B cell (primary cell): ENCODE results near the gene JPH3. TPM values are rescaled to one million over a fixed set of nuclear protein-coding genes. Genes with fewer than 3 reads are reported as not detected.

Experiments used
- ATAC-seq: fragments of 200-7000 bp; cut with Tn5 transposase; one replicate; pipeline ENCODE4 v1.10.0; 2021; ENCODE audit warnings: low read depth, mild to moderate bottlenecking, moderate number of reproducible peaks, moderate library complexity
- CTCF ChIA-PET: fragments of 350-600 bp; sonication (Branson Sonifier 250); formaldehyde crosslinking; loops from one replicate; lab custom pipeline; 2021; ENCODE audit warnings: antibody characterized with exemption, inconsistent platforms; lab: Charles Lee
- POLR2A ChIA-PET: fragments of 350-600 bp; sonication (Branson Sonifier 250); formaldehyde crosslinking; loops from one replicate; lab custom pipeline; 2021; ENCODE audit warnings: antibody characterized with exemption; lab: Charles Lee
- DNase-seq: peaks from one replicate; pipeline ENCODE4 v3.0.0; 2013
- H2AFZ ChIP-seq: 2 replicates; pipeline ENCODE4 v1.6.1; 2012; ENCODE audit warnings: mild to moderate bottlenecking, low read depth, low read length; ENCODE audit not compliant: insufficient read depth, poor library complexity, severe bottlenecking
- H3K27ac ChIP-seq, 2 donors: 1 replicate in 1 of 2; 2 replicates in 1 of 2; pipeline ENCODE4 v1.5.1; 2012 to 2013; ENCODE audit warnings: low read length in 2 of 2, mild to moderate bottlenecking in 2 of 2, moderate library complexity in 1 of 2
- H3K27me3 ChIP-seq, 4 experiments: fragments of 200-600 bp in 1 of 4; sonication (generic) in 1 of 4; replicated peaks in 1 of 4; 1 replicate in 2 of 4; 2 replicates in 2 of 4; pipeline versions ENCODE4 v1.6.1 to v1.7.0; 2013 to 2016; ENCODE audit warnings: low read length in 3 of 4, mild to moderate bottlenecking in 2 of 4, mixed read lengths in 1 of 4, moderate library complexity in 1 of 4; ENCODE audit not compliant: insufficient read depth in 4 of 4, control insufficient read depth in 3 of 4; ENCODE audit errors: control extremely low read depth in 1 of 4
- H3K36me3 ChIP-seq, 2 experiments: replicated peaks in 1 of 2; 1 replicate in 1 of 2; 2 replicates in 1 of 2; pipeline versions ENCODE4 v1.6.1 to v1.7.1; 2013; ENCODE audit warnings: low read length in 1 of 2; ENCODE audit not compliant: insufficient read depth in 2 of 2, control insufficient read depth in 1 of 2; ENCODE audit errors: control extremely low read depth in 1 of 2, extremely low read depth in 1 of 2
- H3K4me1 ChIP-seq, 2 donors: fragments of 200-600 bp in 1 of 2; sonication (generic) in 1 of 2; 1 replicate in 1 of 2; 2 replicates in 1 of 2; pipeline versions ENCODE4 v1.5.1 to v1.6.1; 2013 to 2017; ENCODE audit warnings: low read length in 2 of 2; ENCODE audit not compliant: control insufficient read depth in 2 of 2, insufficient read depth in 2 of 2
- H3K4me2 ChIP-seq: replicated peaks from 2 replicates; pipeline ENCODE3; 2012; ENCODE audit warnings: mild to moderate bottlenecking, low read depth, low read length; ENCODE audit not compliant: poor library complexity, severe bottlenecking
- H3K4me3 ChIP-seq, 5 experiments: fragments of 200-600 bp in 1 of 5; sonication (generic) in 1 of 5; 1 replicate in 3 of 5; 2 replicates in 2 of 5; pipeline versions ENCODE4 v1.5.1 to v1.7.0; 2011 to 2016; ENCODE audit warnings: low read length in 4 of 5, mild to moderate bottlenecking in 4 of 5, low read depth in 2 of 5, control low read depth in 1 of 5, moderate library complexity in 1 of 5; ENCODE audit not compliant: insufficient read depth in 1 of 5; ENCODE audit errors: control extremely low read depth in 1 of 5, extremely low read depth in 1 of 5
- H3K79me2 ChIP-seq: fragments of 200-600 bp; sonication (generic); one replicate; pipeline ENCODE4 v1.6.0; 2016; ENCODE audit warnings: low read length; ENCODE audit not compliant: control insufficient read depth, insufficient read depth
- H3K9ac ChIP-seq: fragments of 200-600 bp; sonication (generic); 2 replicates; pipeline ENCODE4 v1.6.1; 2017; ENCODE audit warnings: mild to moderate bottlenecking, low read length, moderate library complexity
- H3K9me3 ChIP-seq, 3 donors: one replicate each; pipeline versions ENCODE4 v1.6.1 to v1.7.1; 2013; ENCODE audit warnings: low read length in 2 of 3; ENCODE audit not compliant: control insufficient read depth in 2 of 3, insufficient read depth in 1 of 3; ENCODE audit errors: control extremely low read depth in 1 of 3
- H4K20me1 ChIP-seq: 2 replicates; pipeline ENCODE4 v1.6.0; 2012; ENCODE audit warnings: mild to moderate bottlenecking, low read length; ENCODE audit not compliant: insufficient read depth, control insufficient read depth, poor library complexity, severe bottlenecking
- H3K27ac Mint-ChIP-seq: one replicate; pipeline ENCODE4 v1.8.0; 2021; ENCODE audit warnings: mixed read lengths
- H3K27me3 Mint-ChIP-seq: one replicate; pipeline ENCODE4 v1.8.0; 2021; ENCODE audit warnings: mixed read lengths
- H3K4me1 Mint-ChIP-seq: one replicate; pipeline ENCODE4 v1.8.0; 2021; ENCODE audit warnings: mixed read lengths
- H3K4me3 Mint-ChIP-seq: one replicate; pipeline ENCODE4 v1.8.0; 2021; ENCODE audit warnings: mixed read lengths
- H3K9me3 Mint-ChIP-seq: one replicate; pipeline ENCODE4 v1.8.0; 2022; ENCODE audit warnings: mixed read lengths; ENCODE audit not compliant: insufficient read depth
- EZH2 ChIP-seq: IDR thresholded peaks from 2 replicates; pipeline ENCODE4 v1.6.1; 2012; ENCODE audit warnings: borderline replicate concordance, low read depth, mild to moderate bottlenecking, moderate library complexity, low read length; ENCODE audit not compliant: insufficient read depth, poor library complexity, severe bottlenecking
- WGBS: methylation state at CpG from one replicate; pipeline ENCODE4 v1.1.5; 2013; ENCODE audit warnings: missing lambda C conversion rate; ENCODE audit not compliant: insufficient coverage; 5-methylcytosine and 5-hydroxymethylcytosine counted together
- intact Hi-C: fragments of 100-400 bp; cut with micrococcal nuclease; formaldehyde crosslinking; loops from one replicate; pipeline ENCODE4 v1.10.0; 2022
- polyA plus RNA-seq: library from polyadenylated mRNA; depleted of rRNA; stranded (reverse); fragments of >200 nt; gene quantifications from 2 replicates; pipeline ENCODE4 v1.2.3, GENCODE V29; 2012
- total RNA-seq, 2 donors: library from RNA; stranded (reverse); fragments of 120-200 nt in 1 of 2; gene quantifications; 1 replicate in 1 of 2; 2 replicates in 1 of 2; pipeline versions ENCODE4 v1.2.3 to v1.2.4, GENCODE V29; 2013 to 2022
- TF ChIP-seq, protein P1 (sequence below): fragments of 200-600 bp; IDR thresholded peaks from one replicate; pipeline ENCODE4 v1.8.0; 2022; ENCODE audit warnings: antibody characterized with exemption, mild to moderate bottlenecking

JPH3 gene
- total and polyA plus RNA-seq, 2 donors (not counting 1 experiment from before 2014, with no cell fraction given) = not detected

DNA sequence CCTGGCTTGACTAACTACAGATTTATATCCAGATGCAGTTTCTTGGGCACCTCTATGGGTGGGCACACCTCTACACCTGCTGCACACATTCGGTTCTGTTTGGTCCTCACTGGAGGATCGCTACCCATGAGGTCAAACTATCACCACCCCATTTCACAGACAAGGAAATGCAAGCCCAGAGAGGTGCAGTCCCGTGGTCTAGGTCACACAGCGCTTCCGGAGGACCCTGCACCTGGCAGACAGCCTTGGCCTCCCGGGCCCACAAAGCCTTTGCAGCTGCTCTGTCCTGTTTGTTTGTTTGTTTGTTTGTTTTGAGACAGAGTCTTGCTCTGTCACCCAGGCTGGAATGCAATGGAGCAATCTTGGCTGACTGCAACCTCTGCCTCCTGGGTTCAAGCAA is 39.3 kb upstream of the JPH3 start:
- H3K4me1 ChIP-seq = no peaks in the 10 kb centered on the region
- no peak overlapping the region for H2AFZ ChIP-seq
- intact Hi-C loops = no loop called here
- no peak overlapping the region for H3K4me3 ChIP-seq
- no peak overlapping the region for H3K27ac ChIP-seq
- DNase-seq (no peak), ATAC-seq (no peak)
- WGBS = 98% methylated on average over 5 of the region's 6 CpGs
- POLR2A ChIA-PET = no interaction called here
- H3K27me3 ChIP-seq = no peaks in the 10 kb centered on the region
- Mint-ChIP-seq H3K27ac (no peak overlapping the region), H3K4me3 (no peak overlapping the region), H3K27me3 (peaks cover 9% of the 10 kb centered on the region), H3K4me1 (no peaks in the 10 kb centered on the region), H3K9me3 (peaks cover 6% of the 10 kb centered on the region)
- H3K9me3 ChIP-seq = peaks cover 0 to 22% (median 0%) of the 10 kb centered on the region in 3 donors
- no peak for TF ChIP-seq EZH2
- TF ChIP-seq, protein P1, sequence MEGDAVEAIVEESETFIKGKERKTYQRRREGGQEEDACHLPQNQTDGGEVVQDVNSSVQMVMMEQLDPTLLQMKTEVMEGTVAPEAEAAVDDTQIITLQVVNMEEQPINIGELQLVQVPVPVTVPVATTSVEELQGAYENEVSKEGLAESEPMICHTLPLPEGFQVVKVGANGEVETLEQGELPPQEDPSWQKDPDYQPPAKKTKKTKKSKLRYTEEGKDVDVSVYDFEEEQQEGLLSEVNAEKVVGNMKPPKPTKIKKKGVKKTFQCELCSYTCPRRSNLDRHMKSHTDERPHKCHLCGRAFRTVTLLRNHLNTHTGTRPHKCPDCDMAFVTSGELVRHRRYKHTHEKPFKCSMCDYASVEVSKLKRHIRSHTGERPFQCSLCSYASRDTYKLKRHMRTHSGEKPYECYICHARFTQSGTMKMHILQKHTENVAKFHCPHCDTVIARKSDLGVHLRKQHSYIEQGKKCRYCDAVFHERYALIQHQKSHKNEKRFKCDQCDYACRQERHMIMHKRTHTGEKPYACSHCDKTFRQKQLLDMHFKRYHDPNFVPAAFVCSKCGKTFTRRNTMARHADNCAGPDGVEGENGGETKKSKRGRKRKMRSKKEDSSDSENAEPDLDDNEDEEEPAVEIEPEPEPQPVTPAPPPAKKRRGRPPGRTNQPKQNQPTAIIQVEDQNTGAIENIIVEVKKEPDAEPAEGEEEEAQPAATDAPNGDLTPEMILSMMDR = no peak
- CTCF ChIA-PET = no interaction called here
- no peak overlapping the region for H3K4me2 ChIP-seq
- H3K79me2 ChIP-seq = no peaks in the 10 kb centered on the region
- no peak overlapping the region for H3K9ac ChIP-seq
- H4K20me1 ChIP-seq = no peaks in the 10 kb centered on the region
- no peaks in the 10 kb centered on the region for H3K36me3 ChIP-seq

DNA sequence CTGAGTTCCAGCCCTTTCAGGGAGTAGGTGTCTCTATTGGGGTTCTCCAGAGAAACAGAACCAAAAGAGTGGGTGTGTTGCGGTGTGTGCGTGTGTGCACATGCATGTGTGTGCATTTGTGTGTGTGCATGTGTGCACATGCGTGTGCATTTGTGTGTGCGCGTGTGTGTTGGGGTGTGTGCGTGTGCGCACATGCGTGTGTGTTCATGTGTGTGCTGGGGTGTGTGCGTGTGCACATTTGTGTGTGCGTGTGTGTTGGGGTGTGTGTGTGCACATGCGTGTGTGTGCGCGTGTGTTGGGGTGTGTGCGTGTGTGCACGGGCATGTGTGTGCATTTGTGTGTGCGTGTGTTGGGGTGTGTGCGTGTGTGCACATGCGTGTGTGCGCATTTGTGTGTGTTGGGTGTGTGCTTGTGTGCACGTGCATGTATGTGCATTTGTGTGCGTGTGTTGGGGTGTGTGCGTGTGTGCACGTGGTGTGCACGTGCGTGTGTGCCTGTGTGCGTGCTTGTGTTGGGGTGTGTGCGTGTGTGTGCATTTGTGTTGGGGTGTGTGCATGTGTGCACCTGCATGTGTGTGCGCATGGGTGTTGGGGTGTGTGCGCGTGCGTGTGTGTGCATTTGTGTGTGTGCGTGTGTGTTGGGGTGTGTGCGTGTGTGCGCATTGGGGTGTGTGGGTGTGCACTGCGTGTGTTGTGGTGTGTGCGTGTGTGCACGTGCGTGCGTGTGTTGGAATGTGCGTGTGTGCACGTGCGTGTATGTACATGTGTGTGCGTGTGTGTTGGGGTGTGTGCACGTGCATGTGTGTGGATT is 38.4 kb upstream of the JPH3 start:
- DNase-seq (no peak), ATAC-seq (no peak)
- Histone ChIP-seq H4K20me1 (no peaks in the 10 kb centered on the region), H2AFZ (no peak overlapping the region), H3K27me3 (no peaks in the 10 kb centered on the region), H3K27ac (no peak overlapping the region), H3K4me2 (no peak overlapping the region), H3K4me1 (no peaks in the 10 kb centered on the region), H3K36me3 (no peaks in the 10 kb centered on the region), H3K9ac (no peak overlapping the region), H3K9me3 (peaks cover 0 to 22% (median 0%) of the 10 kb centered on the region in 3 donors), H3K4me3 (no peak overlapping the region), H3K79me2 (no peaks in the 10 kb centered on the region)
- WGBS = 82% methylated on average over 37 of the region's 44 CpGs
- Mint-ChIP-seq H3K27me3 (peaks cover 5% of the 10 kb centered on the region), H3K9me3 (peaks cover 7% of the 10 kb centered on the region), H3K27ac (no peak overlapping the region), H3K4me3 (no peak overlapping the region), H3K4me1 (no peaks in the 10 kb centered on the region)
- ChIA-PET CTCF (no interaction called here), POLR2A (no interaction called here)
- TF ChIP-seq, protein P1 = no peak
- no peak for TF ChIP-seq EZH2
- intact Hi-C loops = no loop called here
